Measurements from ENCODE around the gene DTX1.

GRCh38 chr12:113069149-113069548, 12.6 kb downstream of the DTX1 start:
- TF ChIP-seq YY1 (IDR thresholded peaks at IDR 0.05; ENCODE audit: insufficient read depth, insufficient read length) (no peak), ZNF274 (IDR thresholded peaks at IDR 0.05; ENCODE audit: low read depth, low read length) (no peak), SUZ12 (IDR thresholded peaks at IDR 0.05; ENCODE audit: extremely low read depth, insufficient read depth, insufficient read length) (no peak)

All from NT2/D1 (cell line).